GM23338 (cell line): ENCODE results near the gene MARCHF9.

Experiments
- CREB1 ChIP-seq: fragments of 250-450 bp; sonication (Bioruptor Pico); IDR thresholded peaks from 2 replicates; pipeline ENCODE4 v1.5.0; 2020; ENCODE audit warnings: low read depth, mild to moderate bottlenecking, moderate library complexity
- EZH2 ChIP-seq: fragments of 200-600 bp; sonication (generic); IDR thresholded peaks from one replicate; pipeline ENCODE4 v1.8.0; 2017; ENCODE audit warnings: antibody characterized with exemption, mild to moderate bottlenecking, low read depth; ENCODE audit not compliant: unreplicated experiment
- EZH2phosphoT487 ChIP-seq: fragments of 200-600 bp; sonication (generic); IDR thresholded peaks from one replicate; pipeline ENCODE4 v1.8.1; 2018; ENCODE audit warnings: antibody characterized with exemption; ENCODE audit not compliant: unreplicated experiment
- JUNB ChIP-seq: IDR thresholded peaks from one replicate; pipeline ENCODE4 v1.6.1; 2016; ENCODE audit warnings: antibody characterized with exemption; ENCODE audit not compliant: unreplicated experiment
- NANOG ChIP-seq: IDR thresholded peaks from 2 replicates; pipeline ENCODE4 v1.6.1; 2016; ENCODE audit warnings: antibody characterized with exemption, borderline replicate concordance
- POLR2AphosphoS5 ChIP-seq: IDR thresholded peaks from 2 replicates; pipeline ENCODE4 v1.6.1; 2016; ENCODE audit warnings: antibody characterized with exemption, low read depth
- ZNF114 ChIP-seq: fragments of 250-450 bp; sonication (Bioruptor Pico); IDR thresholded peaks from 2 replicates; pipeline ENCODE4 v1.5.0; 2020; ENCODE audit warnings: mild to moderate bottlenecking, moderate library complexity
- ZNF331 ChIP-seq: fragments of 250-450 bp; sonication (Bioruptor Pico); IDR thresholded peaks from 2 replicates; pipeline ENCODE4 v1.5.0; 2020; ENCODE audit warnings: low read depth, mild to moderate bottlenecking, moderate library complexity
- TF ChIP-seq, protein P1 (sequence below), 2 experiments: fragments of 200-600 bp in 1 of 2; sonication (generic) in 1 of 2; conservative IDR thresholded peaks; 2 replicates each; pipeline versions ENCODE4 v1.5.1 to v1.6.1; 2016 to 2017; ENCODE audit warnings: antibody characterized with exemption in 2 of 2, low read depth in 2 of 2, mild to moderate bottlenecking in 2 of 2, moderate library complexity in 1 of 2
- TF ChIP-seq, protein P2 (sequence below): IDR thresholded peaks from one replicate; pipeline ENCODE4 v1.6.1; 2018; ENCODE audit warnings: antibody characterized with exemption; ENCODE audit not compliant: unreplicated experiment

DNA sequence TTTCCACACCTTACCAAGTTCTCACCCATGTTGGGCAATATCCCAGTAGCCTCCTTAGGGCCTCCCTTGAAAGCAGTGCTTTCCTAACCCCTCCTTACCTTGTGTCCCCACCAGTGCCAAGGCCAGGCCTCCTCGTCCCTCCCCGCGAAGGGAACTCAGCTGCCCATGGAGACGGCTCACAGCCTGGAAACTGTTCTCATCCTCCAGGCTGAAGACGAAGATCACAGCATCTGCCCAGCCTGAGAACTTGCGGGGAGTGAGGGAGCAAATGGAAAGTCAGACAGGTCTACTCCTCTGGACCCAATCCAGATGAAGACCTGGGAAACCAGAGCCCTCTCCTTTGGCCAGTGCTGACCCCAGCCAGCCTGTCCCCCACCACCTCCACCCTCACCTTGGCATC, 21.0 kb upstream of the MARCHF9 start:
- TF ChIP-seq, protein P1, sequence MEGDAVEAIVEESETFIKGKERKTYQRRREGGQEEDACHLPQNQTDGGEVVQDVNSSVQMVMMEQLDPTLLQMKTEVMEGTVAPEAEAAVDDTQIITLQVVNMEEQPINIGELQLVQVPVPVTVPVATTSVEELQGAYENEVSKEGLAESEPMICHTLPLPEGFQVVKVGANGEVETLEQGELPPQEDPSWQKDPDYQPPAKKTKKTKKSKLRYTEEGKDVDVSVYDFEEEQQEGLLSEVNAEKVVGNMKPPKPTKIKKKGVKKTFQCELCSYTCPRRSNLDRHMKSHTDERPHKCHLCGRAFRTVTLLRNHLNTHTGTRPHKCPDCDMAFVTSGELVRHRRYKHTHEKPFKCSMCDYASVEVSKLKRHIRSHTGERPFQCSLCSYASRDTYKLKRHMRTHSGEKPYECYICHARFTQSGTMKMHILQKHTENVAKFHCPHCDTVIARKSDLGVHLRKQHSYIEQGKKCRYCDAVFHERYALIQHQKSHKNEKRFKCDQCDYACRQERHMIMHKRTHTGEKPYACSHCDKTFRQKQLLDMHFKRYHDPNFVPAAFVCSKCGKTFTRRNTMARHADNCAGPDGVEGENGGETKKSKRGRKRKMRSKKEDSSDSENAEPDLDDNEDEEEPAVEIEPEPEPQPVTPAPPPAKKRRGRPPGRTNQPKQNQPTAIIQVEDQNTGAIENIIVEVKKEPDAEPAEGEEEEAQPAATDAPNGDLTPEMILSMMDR (conservative IDR thresholded peaks at IDR 0.05; ENCODE audit: low read depth in 2 of 2), result no peak
- no peak for TF ChIP-seq EZH2
- TF ChIP-seq EZH2phosphoT487, result no peak
- TF ChIP-seq, protein P2, sequence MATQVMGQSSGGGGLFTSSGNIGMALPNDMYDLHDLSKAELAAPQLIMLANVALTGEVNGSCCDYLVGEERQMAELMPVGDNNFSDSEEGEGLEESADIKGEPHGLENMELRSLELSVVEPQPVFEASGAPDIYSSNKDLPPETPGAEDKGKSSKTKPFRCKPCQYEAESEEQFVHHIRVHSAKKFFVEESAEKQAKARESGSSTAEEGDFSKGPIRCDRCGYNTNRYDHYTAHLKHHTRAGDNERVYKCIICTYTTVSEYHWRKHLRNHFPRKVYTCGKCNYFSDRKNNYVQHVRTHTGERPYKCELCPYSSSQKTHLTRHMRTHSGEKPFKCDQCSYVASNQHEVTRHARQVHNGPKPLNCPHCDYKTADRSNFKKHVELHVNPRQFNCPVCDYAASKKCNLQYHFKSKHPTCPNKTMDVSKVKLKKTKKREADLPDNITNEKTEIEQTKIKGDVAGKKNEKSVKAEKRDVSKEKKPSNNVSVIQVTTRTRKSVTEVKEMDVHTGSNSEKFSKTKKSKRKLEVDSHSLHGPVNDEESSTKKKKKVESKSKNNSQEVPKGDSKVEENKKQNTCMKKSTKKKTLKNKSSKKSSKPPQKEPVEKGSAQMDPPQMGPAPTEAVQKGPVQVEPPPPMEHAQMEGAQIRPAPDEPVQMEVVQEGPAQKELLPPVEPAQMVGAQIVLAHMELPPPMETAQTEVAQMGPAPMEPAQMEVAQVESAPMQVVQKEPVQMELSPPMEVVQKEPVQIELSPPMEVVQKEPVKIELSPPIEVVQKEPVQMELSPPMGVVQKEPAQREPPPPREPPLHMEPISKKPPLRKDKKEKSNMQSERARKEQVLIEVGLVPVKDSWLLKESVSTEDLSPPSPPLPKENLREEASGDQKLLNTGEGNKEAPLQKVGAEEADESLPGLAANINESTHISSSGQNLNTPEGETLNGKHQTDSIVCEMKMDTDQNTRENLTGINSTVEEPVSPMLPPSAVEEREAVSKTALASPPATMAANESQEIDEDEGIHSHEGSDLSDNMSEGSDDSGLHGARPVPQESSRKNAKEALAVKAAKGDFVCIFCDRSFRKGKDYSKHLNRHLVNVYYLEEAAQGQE, result no peak
- no peak for TF ChIP-seq POLR2AphosphoS5
- TF ChIP-seq ZNF331 (CRISPR knock-in tag), result no peak
- TF ChIP-seq ZNF114 (CRISPR knock-in tag), result no peak
- TF ChIP-seq CREB1, result no peak
- TF ChIP-seq JUNB, result no peak
- TF ChIP-seq NANOG, result no peak
